Lower lobe of right lung (tissue), 2 donors: ENCODE results near the gene ABLIM1. TPM values are rescaled to one million over a fixed set of nuclear protein-coding genes. Genes with fewer than 3 reads are reported as not detected.

Source experiments
- ATAC-seq, 2 donors: fragments of 200-7000 bp; cut with Tn5 transposase; one replicate each; pipeline ENCODE4 v1.9.1; 2020 to 2022; ENCODE audit warnings: mild to moderate bottlenecking in 2 of 2, moderate library complexity in 2 of 2
- DNase-seq: peaks from one replicate; pipeline ENCODE4 v3.0.0-alpha.2; 2020
- H3K27ac ChIP-seq: fragments of 200-600 bp; one replicate; pipeline ENCODE4 v1.8.0; 2022
- H3K27me3 ChIP-seq: fragments of 200-600 bp; one replicate; pipeline ENCODE4 v1.8.0; 2022; ENCODE audit warnings: low read depth
- H3K36me3 ChIP-seq: fragments of 200-600 bp; one replicate; pipeline ENCODE4 v1.8.0; 2022; ENCODE audit warnings: mild to moderate bottlenecking
- H3K4me1 ChIP-seq: fragments of 200-600 bp; one replicate; pipeline ENCODE4 v1.8.0; 2022
- H3K4me3 ChIP-seq: fragments of 200-600 bp; one replicate; pipeline ENCODE4 v1.8.0; 2022; ENCODE audit warnings: mild to moderate bottlenecking
- H3K9me3 ChIP-seq: fragments of 200-600 bp; one replicate; pipeline ENCODE4 v1.8.0; 2022
- intact Hi-C: fragments of 100-400 bp; cut with DNase I; formaldehyde crosslinking; loops from one replicate; pipeline ENCODE4 v1.11.0; 2022
- total RNA-seq: library from RNA; stranded (reverse); fragmentation: NEBNext Ultra II Directional; extraction: Animal tissue kit (Norgen Biotek cat#: 25700); gene quantifications from one replicate; pipeline ENCODE4 v1.2.1, GENCODE V29; 2021
- TF ChIP-seq, protein P1 (sequence below): fragments of 200-600 bp; IDR thresholded peaks from one replicate; pipeline ENCODE4 v1.8.0; 2022; ENCODE audit warnings: antibody characterized with exemption, mild to moderate bottlenecking
- donor health status: DM: no; HTN: yes; CAD: no; lungs with severe emphysema.

ABLIM1 gene
- total RNA-seq, 1 donor from 2014 or later, result 106 TPM

DNA sequence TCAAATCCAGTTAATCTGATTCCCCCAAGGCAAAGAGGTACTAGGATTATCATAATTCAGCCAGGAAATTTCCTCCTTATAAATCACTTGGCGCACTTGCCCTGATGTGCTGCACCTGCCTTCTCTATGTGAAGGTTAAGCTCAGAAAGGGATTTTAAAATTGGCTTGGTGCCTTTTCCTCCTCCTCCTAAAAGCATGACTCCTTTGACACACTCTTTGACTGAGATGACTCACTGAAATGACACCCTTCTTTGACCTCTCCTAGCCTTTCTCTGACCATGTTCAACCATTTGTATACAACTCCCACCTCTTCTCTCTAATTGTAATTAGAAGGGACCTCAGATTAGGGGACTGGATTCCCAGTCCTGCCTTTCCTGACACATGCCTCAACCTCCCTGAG lies 46.5 kb downstream of the ABLIM1 start:
- Histone ChIP-seq H3K4me3 (no peak overlapping the region), H3K9me3 (no peaks in the 10 kb centered on the region), H3K4me1 (peaks cover 33% of the 10 kb centered on the region), H3K27ac (no peak overlapping the region), H3K27me3 (no peaks in the 10 kb centered on the region), H3K36me3 (no peaks in the 10 kb centered on the region)
- intact Hi-C loops, result no loop called here
- TF ChIP-seq, protein P1, sequence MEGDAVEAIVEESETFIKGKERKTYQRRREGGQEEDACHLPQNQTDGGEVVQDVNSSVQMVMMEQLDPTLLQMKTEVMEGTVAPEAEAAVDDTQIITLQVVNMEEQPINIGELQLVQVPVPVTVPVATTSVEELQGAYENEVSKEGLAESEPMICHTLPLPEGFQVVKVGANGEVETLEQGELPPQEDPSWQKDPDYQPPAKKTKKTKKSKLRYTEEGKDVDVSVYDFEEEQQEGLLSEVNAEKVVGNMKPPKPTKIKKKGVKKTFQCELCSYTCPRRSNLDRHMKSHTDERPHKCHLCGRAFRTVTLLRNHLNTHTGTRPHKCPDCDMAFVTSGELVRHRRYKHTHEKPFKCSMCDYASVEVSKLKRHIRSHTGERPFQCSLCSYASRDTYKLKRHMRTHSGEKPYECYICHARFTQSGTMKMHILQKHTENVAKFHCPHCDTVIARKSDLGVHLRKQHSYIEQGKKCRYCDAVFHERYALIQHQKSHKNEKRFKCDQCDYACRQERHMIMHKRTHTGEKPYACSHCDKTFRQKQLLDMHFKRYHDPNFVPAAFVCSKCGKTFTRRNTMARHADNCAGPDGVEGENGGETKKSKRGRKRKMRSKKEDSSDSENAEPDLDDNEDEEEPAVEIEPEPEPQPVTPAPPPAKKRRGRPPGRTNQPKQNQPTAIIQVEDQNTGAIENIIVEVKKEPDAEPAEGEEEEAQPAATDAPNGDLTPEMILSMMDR, result no peak
- DNase-seq, result no peak
- ATAC-seq, result peak in 1 of 2 donors; percentile 20

DNA sequence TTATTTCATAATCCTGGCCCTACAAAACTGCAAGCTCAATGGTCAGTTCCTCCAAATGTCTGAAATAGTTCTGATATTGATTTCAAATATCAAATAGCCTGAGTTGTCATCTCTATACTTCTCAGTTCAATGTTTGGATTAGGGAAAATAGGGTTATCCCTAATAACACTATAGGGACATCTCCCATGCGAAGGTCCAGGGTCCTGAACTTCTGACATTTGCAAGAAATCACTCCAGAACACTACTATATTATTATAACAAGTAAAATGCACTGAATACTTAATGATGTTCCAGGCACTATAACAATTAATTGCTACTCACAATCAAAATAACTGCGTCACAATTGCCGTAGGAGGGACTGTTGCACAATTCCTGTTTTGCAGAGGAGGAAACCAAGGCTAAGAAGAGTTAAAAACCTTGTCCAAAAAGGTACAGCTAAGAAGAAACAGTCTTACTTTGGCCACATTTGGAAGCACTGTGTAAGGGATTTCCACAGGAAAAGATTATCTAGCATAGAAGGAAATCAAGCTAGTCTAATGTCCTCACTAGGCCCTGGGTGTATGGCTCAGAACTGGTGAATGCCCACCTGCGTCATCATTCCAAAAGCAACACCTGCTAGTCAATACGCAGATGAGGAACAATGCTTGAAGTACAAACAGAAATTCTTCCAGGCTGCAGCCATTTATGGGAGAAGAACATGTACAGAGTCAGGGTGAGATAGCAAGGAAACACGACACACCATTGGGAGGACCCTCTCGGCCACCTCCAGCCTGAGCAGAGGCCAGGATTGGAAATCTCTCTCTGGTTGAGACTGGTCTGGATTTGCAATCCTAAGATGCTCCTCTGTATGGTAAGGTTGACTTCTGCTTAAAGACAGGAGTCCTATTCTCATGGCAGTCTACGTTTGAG lies 48.3 kb downstream of the ABLIM1 start:
- Histone ChIP-seq H3K27me3 (no peaks in the 10 kb centered on the region), H3K4me3 (no peak overlapping the region), H3K4me1 (peaks cover 28% of the 10 kb centered on the region), H3K36me3 (no peaks in the 10 kb centered on the region), H3K27ac (no peak overlapping the region), H3K9me3 (no peaks in the 10 kb centered on the region)
- TF ChIP-seq, protein P1, result no peak
- intact Hi-C loops, result no loop called here
- ATAC-seq (no peak), DNase-seq (no peak)

DNA sequence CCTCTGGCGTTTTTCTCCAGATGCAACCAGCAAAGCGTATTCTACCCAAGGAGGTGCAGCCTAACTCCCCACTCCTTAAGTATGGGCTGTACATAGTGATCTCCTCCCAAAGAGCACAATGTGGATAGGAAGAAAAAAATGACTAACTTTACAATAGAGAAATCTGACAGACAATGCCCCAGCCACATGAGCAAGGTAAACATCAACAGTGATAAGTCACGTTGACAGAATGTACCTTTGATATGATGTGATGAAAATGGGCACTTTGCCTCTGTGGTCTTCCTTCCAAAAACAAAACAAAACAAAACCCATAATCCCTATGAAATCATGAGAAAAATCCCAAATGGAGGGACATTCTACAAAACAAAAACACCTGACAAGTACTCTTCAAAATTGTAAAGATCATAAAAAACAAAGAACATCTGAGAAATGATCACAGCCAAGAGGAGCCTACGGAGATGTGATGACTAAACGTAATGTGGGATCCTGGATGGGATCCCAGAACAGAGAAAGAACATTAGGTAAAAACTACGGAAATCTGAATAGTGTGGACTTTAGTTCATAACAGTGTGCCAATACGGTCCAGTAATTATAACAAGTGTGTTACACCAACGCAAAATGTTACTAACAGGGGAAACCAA lies 50.6 kb downstream of the ABLIM1 start:
- Histone ChIP-seq H3K4me3 (no peak overlapping the region), H3K9me3 (no peaks in the 10 kb centered on the region), H3K27ac (no peak overlapping the region), H3K27me3 (no peaks in the 10 kb centered on the region), H3K36me3 (no peaks in the 10 kb centered on the region), H3K4me1 (peaks cover 30% of the 10 kb centered on the region)
- no peak for DNase-seq
- TF ChIP-seq, protein P1, result no peak
- intact Hi-C loops, result no loop called here
- ATAC-seq, result no peak

DNA sequence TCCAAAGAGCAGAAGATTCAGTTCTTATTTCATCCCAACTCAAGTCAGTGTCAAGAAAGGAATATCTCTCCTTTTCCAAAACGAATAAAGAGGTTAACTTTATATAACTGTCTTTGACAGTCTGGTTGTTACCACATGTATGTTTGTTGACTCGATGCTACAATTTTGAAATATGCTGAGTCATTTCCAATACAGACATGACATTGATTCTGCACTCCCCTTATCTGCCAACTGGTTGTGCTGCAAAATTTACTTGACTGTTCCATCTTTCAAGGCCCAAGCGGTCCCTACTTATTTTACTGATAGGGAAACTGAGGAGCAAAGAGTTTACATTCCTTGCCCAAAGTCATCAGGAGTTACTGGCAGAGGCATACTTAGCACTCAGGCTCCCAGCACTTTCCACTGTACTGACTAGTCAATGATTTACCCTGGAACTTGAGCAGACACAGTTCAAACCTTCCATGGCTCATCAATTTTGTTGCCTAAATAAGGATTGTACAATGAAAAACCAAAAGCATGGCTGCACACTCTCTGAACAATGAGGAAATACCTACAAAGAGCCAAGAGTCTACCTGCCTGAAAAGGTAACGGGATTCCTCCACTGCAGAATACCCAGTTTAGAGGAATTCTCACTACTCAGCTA lies 52.8 kb downstream of the ABLIM1 start:
- Histone ChIP-seq H3K9me3 (no peaks in the 10 kb centered on the region), H3K4me3 (no peak overlapping the region), H3K27me3 (no peaks in the 10 kb centered on the region), H3K27ac (peak overlapping the region; percentile 28), H3K36me3 (peaks cover 10% of the 10 kb centered on the region), H3K4me1 (peaks cover 24% of the 10 kb centered on the region)
- intact Hi-C loops, result no loop called here
- ATAC-seq, result no peak
- TF ChIP-seq, protein P1, result no peak
- no peak for DNase-seq

DNA sequence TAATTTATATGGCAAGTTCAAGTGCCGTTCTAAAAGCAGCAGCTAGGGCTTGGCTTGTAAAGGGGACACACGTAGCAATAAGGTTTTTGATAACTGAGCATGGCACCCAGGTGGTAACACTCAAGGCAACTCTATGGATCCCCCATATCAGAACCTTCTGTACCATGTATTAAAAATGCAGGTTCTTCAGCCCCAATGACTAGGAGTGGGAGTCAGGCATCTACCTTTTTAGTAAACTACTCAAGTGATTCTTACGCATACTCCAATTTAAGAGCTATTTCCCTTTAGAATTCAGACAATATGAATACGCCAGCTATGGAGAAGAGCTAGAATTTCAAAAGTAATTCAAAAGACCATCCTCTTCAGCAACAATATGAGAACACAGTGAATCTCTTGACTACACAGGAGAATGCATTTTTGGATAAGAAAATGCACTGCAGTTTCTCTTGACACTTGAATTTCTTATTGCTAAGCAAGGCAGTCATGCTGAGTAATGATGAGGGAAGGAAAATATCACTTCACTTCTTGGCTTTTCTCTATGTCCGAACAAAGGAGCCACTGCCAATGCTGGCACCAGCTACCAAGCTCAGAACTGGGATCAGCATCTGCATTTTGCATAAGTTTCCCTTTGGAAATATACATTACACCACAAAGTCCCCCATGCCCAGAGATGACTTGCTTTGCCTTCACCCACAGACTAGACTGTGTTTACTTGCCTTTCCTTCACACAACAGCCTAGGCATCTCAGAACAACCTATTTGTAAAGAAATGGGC lies 53.5 kb downstream of the ABLIM1 start:
- peak overlapping the region; percentile 28 for H3K27ac ChIP-seq

More for the DNA sequence above, 53.5 kb downstream of the ABLIM1 start:
- H3K27me3 ChIP-seq, result no peaks in the 10 kb centered on the region
- no peaks in the 10 kb centered on the region for H3K9me3 ChIP-seq
- intact Hi-C loops, result no loop called here
- ATAC-seq (peak in 1 of 2 donors; percentile 61), DNase-seq (no peak)
- H3K36me3 ChIP-seq, result peaks cover 14% of the 10 kb centered on the region
- TF ChIP-seq, protein P1, result no peak
- H3K4me3 ChIP-seq, result no peak overlapping the region
- H3K4me1 ChIP-seq, result peaks cover 24% of the 10 kb centered on the region
